ENCODE data around the gene METRNL.
"Not testable (repeated sequence)": the region's sequence is repeated elsewhere in the genome, so short reads cannot be mapped to it uniquely, and the experiment has no call there.

METRNL gene

GRCh38 chr17:83128306-83129240 is 49.2 kb downstream of the METRNL start:
- no peak for DNase-seq
- WGBS (ENCODE audit: insufficient coverage) = 96% methylated on average over 32 of the region's 32 CpGs
- Histone ChIP-seq H3K27ac (ENCODE audit: insufficient read depth in 1 of 2, low read depth in 1 of 2, low read length in 2 of 2, poor library complexity in 1 of 2, severe bottlenecking in 2 of 2) (no peak overlapping the region), H3K9me3 (ENCODE audit: control extremely low read depth in 1 of 5, control insufficient read depth in 4 of 5, insufficient read depth in 2 of 5, low read depth in 1 of 5, low read length in 4 of 5) (peaks cover 0 to 2% (median 0%) of the 10 kb centered on the region in 5 experiments), H3K4me1 (ENCODE audit: control extremely low read depth in 1 of 4, control insufficient read depth in 4 of 4, insufficient read depth in 4 of 4, low read length in 3 of 4) (peaks cover 0 to 38% (median 29%) of the 10 kb centered on the region in 4 experiments), H3K36me3 (ENCODE audit: control insufficient read depth in 4 of 4, insufficient read depth in 4 of 4, low read length in 3 of 4) (no peaks in the 10 kb centered on the region), H3K27me3 (replicated peaks in 2 of 5; ENCODE audit: control insufficient read depth in 4 of 5, insufficient read depth in 5 of 5, low read length in 4 of 5) (no peaks in the 10 kb centered on the region), H3K4me3 (ENCODE audit: control insufficient read depth in 1 of 7, extremely low read depth in 1 of 7, insufficient read depth in 4 of 7, low read depth in 2 of 7, low read length in 6 of 7) (no peak overlapping the region)
- POLR2A ChIA-PET = no interaction called here
- CTCF ChIA-PET = no interaction called here

- Histone ChIP-seq H3K4me3 (ENCODE audit: control insufficient read depth in 1 of 7, extremely low read depth in 1 of 7, insufficient read depth in 4 of 7, low read depth in 2 of 7, low read length in 6 of 7) (no peak overlapping the region), H3K9me3 (ENCODE audit: control extremely low read depth in 1 of 5, control insufficient read depth in 4 of 5, insufficient read depth in 2 of 5, low read depth in 1 of 5, low read length in 4 of 5) (no peaks in the 10 kb centered on the region), H3K27me3 (replicated peaks in 2 of 5; ENCODE audit: control insufficient read depth in 4 of 5, insufficient read depth in 5 of 5, low read length in 4 of 5) (no peaks in the 10 kb centered on the region), H3K27ac (ENCODE audit: insufficient read depth in 1 of 2, low read depth in 1 of 2, low read length in 2 of 2, poor library complexity in 1 of 2, severe bottlenecking in 2 of 2) (no peak overlapping the region), H3K36me3 (ENCODE audit: control insufficient read depth in 4 of 4, insufficient read depth in 4 of 4, low read length in 3 of 4) (no peaks in the 10 kb centered on the region), H3K4me1 (ENCODE audit: control extremely low read depth in 1 of 4, control insufficient read depth in 4 of 4, insufficient read depth in 4 of 4, low read length in 3 of 4) (peaks cover 0 to 31% (median 23%) of the 10 kb centered on the region in 4 experiments)
- 58% methylated on average over 2 of the region's 12 CpGs for WGBS (ENCODE audit: insufficient coverage)
- no peak for DNase-seq
- POLR2A ChIA-PET = no interaction called here
- CTCF ChIA-PET = no interaction called here
These were observed 50.3 kb downstream of the METRNL start for GRCh38 chr17:83129676-83130075.

- no peak overlapping the region for H3K4me3 ChIP-seq (ENCODE audit: control insufficient read depth in 1 of 7, extremely low read depth in 1 of 7, insufficient read depth in 4 of 7, low read depth in 2 of 7, low read length in 6 of 7)
- DNase-seq = peak in 2 of 3 donors; percentile 37 to 64
- CTCF ChIA-PET = interaction anchor here (1.0 to 1.8 kb wide), 6 partner anchors 17 to 72 kb away, joined by 3 to 5 read pairs (median 4); no protein-coding TSS in a partner anchor
- no peaks in the 10 kb centered on the region for H3K36me3 ChIP-seq (ENCODE audit: control insufficient read depth in 4 of 4, insufficient read depth in 4 of 4, low read length in 3 of 4)
- no peaks in the 10 kb centered on the region for H3K9me3 ChIP-seq (ENCODE audit: control extremely low read depth in 1 of 5, control insufficient read depth in 4 of 5, insufficient read depth in 2 of 5, low read depth in 1 of 5, low read length in 4 of 5)
- POLR2A ChIA-PET = no interaction called here
- WGBS (ENCODE audit: insufficient coverage) = 92% methylated on average over 10 of the region's 14 CpGs
- H3K4me1 ChIP-seq (ENCODE audit: control extremely low read depth in 1 of 4, control insufficient read depth in 4 of 4, insufficient read depth in 4 of 4, low read length in 3 of 4) = peaks cover 0 to 16% (median 6%) of the 10 kb centered on the region in 4 experiments
- H3K27ac ChIP-seq (ENCODE audit: insufficient read depth in 1 of 2, low read depth in 1 of 2, low read length in 2 of 2, poor library complexity in 1 of 2, severe bottlenecking in 2 of 2) = no peak overlapping the region
- H3K27me3 ChIP-seq (replicated peaks in 2 of 5; ENCODE audit: control insufficient read depth in 4 of 5, insufficient read depth in 5 of 5, low read length in 4 of 5) = no peaks in the 10 kb centered on the region
These were observed 52.1 kb downstream of the METRNL start for GRCh38 chr17:83131401-83132011.

- WGBS (ENCODE audit: insufficient coverage) = 86% methylated on average over 20 of the region's 21 CpGs
- no peaks in the 10 kb centered on the region for H3K27me3 ChIP-seq (replicated peaks in 2 of 5; ENCODE audit: control insufficient read depth in 4 of 5, insufficient read depth in 5 of 5, low read length in 4 of 5)
- no peak overlapping the region for H3K27ac ChIP-seq (ENCODE audit: insufficient read depth in 1 of 2, low read depth in 1 of 2, low read length in 2 of 2, poor library complexity in 1 of 2, severe bottlenecking in 2 of 2)
- ChIA-PET POLR2A (no interaction called here), CTCF (interaction anchor here (0.6 to 1.5 kb wide), 8 partner anchors 9 to 67 kb away, joined by 3 to 5 read pairs (median 3); no protein-coding TSS in a partner anchor)
- DNase-seq = peak in 2 of 3 donors; percentile 15 to 41
- H3K9me3 ChIP-seq (ENCODE audit: control extremely low read depth in 1 of 5, control insufficient read depth in 4 of 5, insufficient read depth in 2 of 5, low read depth in 1 of 5, low read length in 4 of 5) = no peaks in the 10 kb centered on the region
- no peak overlapping the region for H3K4me3 ChIP-seq (ENCODE audit: control insufficient read depth in 1 of 7, extremely low read depth in 1 of 7, insufficient read depth in 4 of 7, low read depth in 2 of 7, low read length in 6 of 7)
- H3K4me1 ChIP-seq (ENCODE audit: control extremely low read depth in 1 of 4, control insufficient read depth in 4 of 4, insufficient read depth in 4 of 4, low read length in 3 of 4) = peaks cover 0 to 16% (median 6%) of the 10 kb centered on the region in 4 experiments
- H3K36me3 ChIP-seq (ENCODE audit: control insufficient read depth in 4 of 4, insufficient read depth in 4 of 4, low read length in 3 of 4) = no peaks in the 10 kb centered on the region
These were observed 53.1 kb downstream of the METRNL start for GRCh38 chr17:83132251-83133081.

- 94% methylated on average over 13 of the region's 16 CpGs for WGBS (ENCODE audit: insufficient coverage)
- DNase-seq = no peak
- Histone ChIP-seq H3K9me3 (ENCODE audit: control extremely low read depth in 1 of 5, control insufficient read depth in 4 of 5, insufficient read depth in 2 of 5, low read depth in 1 of 5, low read length in 4 of 5) (no peaks in the 10 kb centered on the region), H3K36me3 (ENCODE audit: control insufficient read depth in 4 of 4, insufficient read depth in 4 of 4, low read length in 3 of 4) (no peaks in the 10 kb centered on the region), H3K27ac (ENCODE audit: insufficient read depth in 1 of 2, low read depth in 1 of 2, low read length in 2 of 2, poor library complexity in 1 of 2, severe bottlenecking in 2 of 2) (no peak overlapping the region), H3K4me1 (ENCODE audit: control extremely low read depth in 1 of 4, control insufficient read depth in 4 of 4, insufficient read depth in 4 of 4, low read length in 3 of 4) (peaks cover 0 to 16% (median 6%) of the 10 kb centered on the region in 4 experiments), H3K4me3 (ENCODE audit: control insufficient read depth in 1 of 7, extremely low read depth in 1 of 7, insufficient read depth in 4 of 7, low read depth in 2 of 7, low read length in 6 of 7) (no peak overlapping the region), H3K27me3 (replicated peaks in 2 of 5; ENCODE audit: control insufficient read depth in 4 of 5, insufficient read depth in 5 of 5, low read length in 4 of 5) (no peaks in the 10 kb centered on the region)
- ChIA-PET CTCF (interaction anchor here (0.9 to 1.3 kb wide), 3 partner anchors 17 to 51 kb away, joined by 3 to 5 read pairs (median 3); no protein-coding TSS in a partner anchor), POLR2A (interaction anchor here (1.0 kb wide), 1 partner anchor 11 kb away, joined by 3 read pairs; no protein-coding TSS in a partner anchor)
These were observed 54.1 kb downstream of the METRNL start for GRCh38 chr17:83133302-83134121.

GRCh38 chr17:83134456-83134855 is 55.0 kb downstream of the METRNL start:
- WGBS (ENCODE audit: insufficient coverage) = 95% methylated on average over 21 of the region's 38 CpGs
- POLR2A ChIA-PET = interaction anchor here (1.0 kb wide), 1 partner anchor 12 kb away, joined by 3 read pairs; no protein-coding TSS in a partner anchor
- H3K4me3 ChIP-seq (ENCODE audit: control insufficient read depth in 1 of 7, extremely low read depth in 1 of 7, insufficient read depth in 4 of 7, low read depth in 2 of 7, low read length in 6 of 7); H3K36me3 ChIP-seq (ENCODE audit: control insufficient read depth in 4 of 4, insufficient read depth in 4 of 4, low read length in 3 of 4); H3K9me3 ChIP-seq (ENCODE audit: control extremely low read depth in 1 of 5, control insufficient read depth in 4 of 5, insufficient read depth in 2 of 5, low read depth in 1 of 5, low read length in 4 of 5); H3K27ac ChIP-seq (ENCODE audit: insufficient read depth in 1 of 2, low read depth in 1 of 2, low read length in 2 of 2, poor library complexity in 1 of 2, severe bottlenecking in 2 of 2); CTCF ChIA-PET; DNase-seq; H3K27me3 ChIP-seq (replicated peaks in 2 of 5; ENCODE audit: control insufficient read depth in 4 of 5, insufficient read depth in 5 of 5, low read length in 4 of 5): not testable (repeated sequence)
- H3K4me1 ChIP-seq (ENCODE audit: control extremely low read depth in 1 of 4, control insufficient read depth in 4 of 4, insufficient read depth in 4 of 4, low read length in 3 of 4) = peaks cover 0 to 16% (median 6%) of the 10 kb centered on the region in 4 experiments

All from common myeloid progenitor, CD34-positive (primary cell).